ENCODE results near the gene RTKN2.

RTKN2 gene

DNA sequence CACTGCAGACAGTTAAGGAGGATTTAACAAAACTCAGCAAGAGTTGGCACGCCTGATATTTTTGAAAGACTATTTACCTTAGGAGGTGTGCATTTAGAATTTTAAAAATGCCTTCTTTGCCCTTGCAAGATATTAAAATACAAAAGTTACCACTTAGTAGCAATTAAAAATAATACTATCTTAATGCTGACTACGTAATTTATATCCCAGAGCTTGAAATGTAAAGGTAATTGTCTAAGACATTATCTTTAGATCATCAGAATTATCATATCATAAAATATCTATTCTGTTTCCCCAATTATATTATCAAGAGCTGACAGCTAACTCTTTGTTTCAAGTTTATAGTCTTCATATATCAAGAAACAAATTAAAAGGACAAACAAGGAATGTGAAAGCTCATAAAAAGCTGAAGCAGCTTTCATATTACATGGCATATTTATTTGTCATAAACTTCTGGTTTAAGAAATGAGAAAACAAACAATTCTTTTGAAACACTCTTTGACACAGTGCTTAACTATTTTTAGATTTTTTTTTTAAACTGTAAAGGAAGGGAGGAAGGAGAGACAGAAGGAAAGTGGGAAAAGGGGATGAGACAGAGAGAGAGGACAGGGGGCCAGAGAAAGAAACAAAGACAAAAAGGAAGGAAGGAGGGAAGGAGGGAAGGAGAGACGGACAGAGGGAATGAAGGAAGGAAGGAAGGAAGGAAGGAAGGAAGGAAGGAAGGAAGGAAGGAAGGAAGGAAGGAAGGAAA lies 73.5 kb downstream of the RTKN2 start:
- Histone ChIP-seq H3K27ac (no peak overlapping the region), H3K27me3 (ENCODE audit: insufficient read depth, low read depth, severe bottlenecking) (no peaks in the 10 kb centered on the region), H3K36me3 (peaks cover 21% of the 10 kb centered on the region), H3K4me3 (ENCODE audit: low read depth, low read length) (no peak overlapping the region), H3K9me3 (ENCODE audit: severe bottlenecking) (no peaks in the 10 kb centered on the region)
- DNase-seq = no peak
- TF ChIP-seq, protein P1, sequence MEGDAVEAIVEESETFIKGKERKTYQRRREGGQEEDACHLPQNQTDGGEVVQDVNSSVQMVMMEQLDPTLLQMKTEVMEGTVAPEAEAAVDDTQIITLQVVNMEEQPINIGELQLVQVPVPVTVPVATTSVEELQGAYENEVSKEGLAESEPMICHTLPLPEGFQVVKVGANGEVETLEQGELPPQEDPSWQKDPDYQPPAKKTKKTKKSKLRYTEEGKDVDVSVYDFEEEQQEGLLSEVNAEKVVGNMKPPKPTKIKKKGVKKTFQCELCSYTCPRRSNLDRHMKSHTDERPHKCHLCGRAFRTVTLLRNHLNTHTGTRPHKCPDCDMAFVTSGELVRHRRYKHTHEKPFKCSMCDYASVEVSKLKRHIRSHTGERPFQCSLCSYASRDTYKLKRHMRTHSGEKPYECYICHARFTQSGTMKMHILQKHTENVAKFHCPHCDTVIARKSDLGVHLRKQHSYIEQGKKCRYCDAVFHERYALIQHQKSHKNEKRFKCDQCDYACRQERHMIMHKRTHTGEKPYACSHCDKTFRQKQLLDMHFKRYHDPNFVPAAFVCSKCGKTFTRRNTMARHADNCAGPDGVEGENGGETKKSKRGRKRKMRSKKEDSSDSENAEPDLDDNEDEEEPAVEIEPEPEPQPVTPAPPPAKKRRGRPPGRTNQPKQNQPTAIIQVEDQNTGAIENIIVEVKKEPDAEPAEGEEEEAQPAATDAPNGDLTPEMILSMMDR (IDR thresholded peaks at IDR 0.05; ENCODE audit: low read depth, low read length) = no peak

DNA sequence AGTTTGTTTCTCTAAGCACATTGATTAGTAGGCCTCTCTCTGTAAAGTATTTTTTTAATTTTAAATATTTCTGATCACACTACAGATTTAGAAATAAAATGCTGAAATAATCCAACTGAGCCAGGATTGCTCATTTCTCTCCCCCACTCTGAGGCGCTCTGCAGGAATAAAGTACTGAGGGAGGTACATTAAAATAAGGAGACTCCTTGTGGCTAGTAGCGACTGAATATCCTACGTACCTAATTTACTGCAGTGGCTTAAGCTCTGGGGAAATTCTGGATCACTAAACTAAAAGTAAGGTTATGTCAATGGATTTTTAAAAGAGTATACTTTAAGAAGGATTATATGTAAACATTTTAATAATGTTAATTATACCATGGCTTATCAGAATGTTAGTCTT lies 75.2 kb downstream of the RTKN2 start:
- H3K9me3 ChIP-seq (ENCODE audit: severe bottlenecking) = no peaks in the 10 kb centered on the region
- no peak overlapping the region for H3K27ac ChIP-seq
- TF ChIP-seq, protein P1 (IDR thresholded peaks at IDR 0.05; ENCODE audit: low read depth, low read length) = no peak
- DNase-seq = no peak
- peaks cover 21% of the 10 kb centered on the region for H3K36me3 ChIP-seq
- no peaks in the 10 kb centered on the region for H3K27me3 ChIP-seq (ENCODE audit: insufficient read depth, low read depth, severe bottlenecking)
- no peak overlapping the region for H3K4me3 ChIP-seq (ENCODE audit: low read depth, low read length)

DNA sequence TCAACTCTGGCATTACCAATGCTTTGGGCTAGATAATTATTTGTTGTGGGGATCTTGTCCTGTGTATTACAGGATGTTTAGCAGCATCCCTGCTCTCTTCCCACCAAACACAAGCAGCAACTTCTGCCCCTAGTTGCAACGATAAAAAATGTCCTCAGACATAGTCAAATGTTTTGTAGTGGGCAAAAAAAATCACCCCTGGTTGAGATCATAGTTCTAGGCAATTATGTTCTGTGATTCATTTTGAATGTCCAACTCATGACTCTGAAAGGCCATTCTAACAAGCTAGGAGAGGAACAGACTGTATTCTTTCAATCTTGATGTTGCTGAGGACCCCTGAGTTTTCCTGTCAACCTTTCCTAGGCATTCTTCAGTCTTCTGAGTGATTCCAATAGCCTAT lies 79.5 kb downstream of the RTKN2 start:
- Histone ChIP-seq H3K27me3 (ENCODE audit: insufficient read depth, low read depth, severe bottlenecking) (no peaks in the 10 kb centered on the region), H3K27ac (no peak overlapping the region), H3K36me3 (no peaks in the 10 kb centered on the region; the same call in none of the 2 replicates), H3K9me3 (ENCODE audit: severe bottlenecking) (no peaks in the 10 kb centered on the region), H3K4me3 (ENCODE audit: low read depth, low read length) (no peak overlapping the region)
- no peak for DNase-seq
- TF ChIP-seq, protein P1 (IDR thresholded peaks at IDR 0.05; ENCODE audit: low read depth, low read length) = no peak

GRCh38 chr10:62188021-62188616 lies 80.5 kb downstream of the RTKN2 start:
- TF ChIP-seq, protein P1 (IDR thresholded peaks at IDR 0.05; ENCODE audit: low read depth, low read length) = no peak
- Histone ChIP-seq H3K4me3 (ENCODE audit: low read depth, low read length) (no peak overlapping the region), H3K36me3 (no peaks in the 10 kb centered on the region; the same call in 1 of the 2 replicates), H3K27me3 (ENCODE audit: insufficient read depth, low read depth, severe bottlenecking) (no peaks in the 10 kb centered on the region), H3K27ac (no peak overlapping the region), H3K9me3 (ENCODE audit: severe bottlenecking) (no peaks in the 10 kb centered on the region)
- DNase-seq = no peak

- Histone ChIP-seq H3K36me3 (no peaks in the 10 kb centered on the region), H3K27ac (no peak overlapping the region), H3K9me3 (ENCODE audit: severe bottlenecking) (no peaks in the 10 kb centered on the region), H3K27me3 (ENCODE audit: insufficient read depth, low read depth, severe bottlenecking) (no peaks in the 10 kb centered on the region), H3K4me3 (ENCODE audit: low read depth, low read length) (no peak overlapping the region)
- DNase-seq = no peak
- TF ChIP-seq, protein P1 (IDR thresholded peaks at IDR 0.05; ENCODE audit: low read depth, low read length) = no peak
Observed at GRCh38 chr10:62186999-62187675, 81.5 kb downstream of the RTKN2 start.

Data from WERI-Rb-1 (cell line).